ENCODE data around the gene ICE2. TPM values are rescaled to one million over a fixed set of nuclear protein-coding genes. Genes with fewer than 3 reads are reported as not detected.

Gene ICE2
- total and polyA plus RNA-seq, 11 donors, result 8.4 to 28.8 (median 21.6) TPM

DNA sequence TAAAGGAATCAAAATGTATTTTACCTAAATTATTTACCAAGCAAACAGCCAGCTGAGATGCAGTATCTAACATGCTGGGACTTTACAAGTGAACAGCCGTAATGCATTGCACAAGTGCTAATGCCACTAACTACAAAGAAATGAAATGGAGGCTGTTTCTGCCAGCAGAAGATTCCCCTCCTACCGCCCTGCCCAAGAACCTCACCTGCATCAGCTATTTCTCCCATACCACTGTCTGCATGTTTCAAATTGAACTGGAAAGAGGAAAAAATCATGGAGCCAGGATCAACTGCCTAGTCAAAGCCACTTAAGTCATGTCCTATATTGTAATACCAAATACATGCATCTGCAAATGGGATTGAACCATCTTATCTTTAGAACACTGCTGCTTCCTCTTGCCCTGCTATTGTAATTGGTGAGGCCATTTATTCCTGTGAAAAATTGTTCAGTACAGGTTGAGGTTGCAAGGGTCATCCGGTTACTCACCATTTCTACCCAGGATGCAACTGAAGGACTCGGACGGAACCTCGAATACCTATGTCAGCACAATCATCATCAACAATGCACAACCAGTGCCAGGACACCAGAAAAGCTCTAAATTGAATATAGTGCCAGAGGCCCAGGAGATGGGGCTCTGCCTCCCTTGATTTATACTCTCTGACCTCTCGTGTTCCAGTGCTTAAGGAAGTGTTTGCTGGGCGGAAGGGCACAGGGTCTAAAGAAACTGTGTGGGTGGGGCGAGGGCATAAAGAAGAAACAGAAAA is 108.7 kb downstream of the ICE2 start:
- WGBS, 4 donors, result 53 to 73% (median 62%) methylated on average over 9 of the region's 9 CpGs
- H3K9me3 ChIP-seq, result no peaks in the 10 kb centered on the region
- no peak overlapping the region for H3K4me3 ChIP-seq
- H3K27ac ChIP-seq, result peak overlapping the region; percentile 73 to 92 (median 80)
- ATAC-seq (peak; percentile 46 to 83 (median 60)), DNase-seq (peak in 2 of 5 donors; percentile 37 to 50)
- H3K27me3 ChIP-seq, result no peaks in the 10 kb centered on the region
- TF ChIP-seq, protein P1, sequence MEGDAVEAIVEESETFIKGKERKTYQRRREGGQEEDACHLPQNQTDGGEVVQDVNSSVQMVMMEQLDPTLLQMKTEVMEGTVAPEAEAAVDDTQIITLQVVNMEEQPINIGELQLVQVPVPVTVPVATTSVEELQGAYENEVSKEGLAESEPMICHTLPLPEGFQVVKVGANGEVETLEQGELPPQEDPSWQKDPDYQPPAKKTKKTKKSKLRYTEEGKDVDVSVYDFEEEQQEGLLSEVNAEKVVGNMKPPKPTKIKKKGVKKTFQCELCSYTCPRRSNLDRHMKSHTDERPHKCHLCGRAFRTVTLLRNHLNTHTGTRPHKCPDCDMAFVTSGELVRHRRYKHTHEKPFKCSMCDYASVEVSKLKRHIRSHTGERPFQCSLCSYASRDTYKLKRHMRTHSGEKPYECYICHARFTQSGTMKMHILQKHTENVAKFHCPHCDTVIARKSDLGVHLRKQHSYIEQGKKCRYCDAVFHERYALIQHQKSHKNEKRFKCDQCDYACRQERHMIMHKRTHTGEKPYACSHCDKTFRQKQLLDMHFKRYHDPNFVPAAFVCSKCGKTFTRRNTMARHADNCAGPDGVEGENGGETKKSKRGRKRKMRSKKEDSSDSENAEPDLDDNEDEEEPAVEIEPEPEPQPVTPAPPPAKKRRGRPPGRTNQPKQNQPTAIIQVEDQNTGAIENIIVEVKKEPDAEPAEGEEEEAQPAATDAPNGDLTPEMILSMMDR (IDR thresholded peaks at IDR 0.05), result no peak
- H3K36me3 ChIP-seq, result peaks cover 0 to 71% (median 19%) of the 10 kb centered on the region in 9 donors
- H3K4me1 ChIP-seq, result peaks cover 4 to 70% (median 57%) of the 10 kb centered on the region in 12 donors
- intact Hi-C loops (cut with DNase I), result loop anchor here in 1 of 10 donors (2.0 kb wide), 1 partner anchor 23 kb away; no protein-coding TSS in a partner anchor

DNA sequence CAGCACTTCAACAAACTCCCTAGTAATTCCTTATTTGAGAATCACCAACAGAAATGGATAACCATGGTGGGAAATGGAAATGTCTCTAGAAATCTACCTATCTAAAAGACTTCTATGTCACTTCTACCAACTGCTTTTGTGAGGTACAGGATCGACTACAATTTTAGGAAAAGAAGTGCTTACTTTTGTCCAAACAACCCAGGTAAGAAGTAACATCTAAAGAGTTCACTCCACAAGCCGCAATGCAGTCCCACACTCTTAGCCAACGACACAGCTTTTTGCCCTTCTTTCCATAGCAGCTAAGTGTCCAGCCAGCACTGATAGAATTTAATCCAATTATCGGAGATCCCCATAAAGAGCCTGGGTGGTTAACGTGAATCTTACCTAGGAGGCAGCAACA is 109.2 kb downstream of the ICE2 start:
- no peaks in the 10 kb centered on the region for H3K27me3 ChIP-seq
- 79 to 95% (median 89%) methylated on average over 5 of the region's 5 CpGs for WGBS, 4 donors
- no peak for TF ChIP-seq POLR2A (IDR thresholded peaks at IDR 0.05)
- TF ChIP-seq, protein P1 (IDR thresholded peaks at IDR 0.05), result no peak
- H3K27ac ChIP-seq, result peak overlapping the region in 11 of 12 donors; percentile 31 to 92 (median 64)
- peaks cover 4 to 64% (median 51%) of the 10 kb centered on the region in 12 donors for H3K4me1 ChIP-seq
- no peaks in the 10 kb centered on the region for H3K9me3 ChIP-seq
- H3K4me3 ChIP-seq, result no peak overlapping the region
- no peak for ATAC-seq
- peaks cover 0 to 71% (median 21%) of the 10 kb centered on the region in 9 donors for H3K36me3 ChIP-seq
- DNase-seq, result no peak
- intact Hi-C loops (cut with DNase I), result loop anchor here in 2 of 10 donors (2.0 to 10.0 kb wide), 2 partner anchors 23 to 545 kb away; no protein-coding TSS in a partner anchor

Other genes starting within 250 kb of the ICE2 start
- gene ANXA2, start 81.2 kb downstream of the ICE2 start, total RNA-seq, result 100 to 1,000 TPM; 106 to 523 (median 207) TPM
- 100 to 1,000 TPM; 135 to 547 TPM for gene ANXA2, start 81.2 kb downstream of the ICE2 start, polyA plus RNA-seq